ENCODE measurements around the gene COX19.

- TF ChIP-seq CTCF (conservative IDR thresholded peaks at IDR 0.05; ENCODE audit: low read depth in 2 of 2): no peak
- TF ChIP-seq POLR2AphosphoS5 (IDR thresholded peaks at IDR 0.05; ENCODE audit: low read depth): no peak
- TF ChIP-seq EZH2phosphoT487 (IDR thresholded peaks at IDR 0.05; ENCODE audit: unreplicated experiment): no peak
- TF ChIP-seq ETS1 (IDR thresholded peaks at IDR 0.05): no peak
- TF ChIP-seq CREB1 (CRISPR knock-in tag; IDR thresholded peaks at IDR 0.05; ENCODE audit: low read depth): no peak
- TF ChIP-seq EZH2 (IDR thresholded peaks at IDR 0.05; ENCODE audit: low read depth, unreplicated experiment): no peak
Observed at GRCh38 chr7:961546-962400, 13.6 kb downstream of the COX19 start.
